ENCODE measurements around the gene STARD3.

- TF ChIP-seq L3MBTL2 (conservative IDR thresholded peaks at IDR 0.05) (no peak), FOXM1 (IDR thresholded peaks at IDR 0.05; ENCODE audit: borderline replicate concordance) (no peak), BHLHE40 (IDR thresholded peaks at IDR 0.05; ENCODE audit: borderline replicate concordance) (no peak), FOXK2 (IDR thresholded peaks at IDR 0.05) (no peak)
These were observed 40.9 kb upstream of the STARD3 start for GRCh38 chr17:39595928-39596510.

Data from HEK293T (cell line).